CD4-positive, alpha-beta T cell (primary cell): ENCODE data around the gene ID4. TPM values are rescaled to one million over a fixed set of nuclear protein-coding genes. Genes with fewer than 3 reads are reported as not detected.

Experiments used
- ATAC-seq: fragments of 200-7000 bp; cut with Tn5 transposase; one replicate; pipeline ENCODE4 v1.10.0; 2022; ENCODE audit warnings: mild to moderate bottlenecking; ENCODE audit not compliant: poor library complexity
- CTCF ChIA-PET: fragments of 350-600 bp; sonication (Branson Sonifier 250); formaldehyde crosslinking; loops from one replicate; lab custom pipeline; 2021; ENCODE audit warnings: antibody characterized with exemption, inconsistent platforms; lab: Charles Lee
- POLR2A ChIA-PET: fragments of 350-600 bp; sonication (Branson Sonifier 250); formaldehyde crosslinking; loops from one replicate; lab custom pipeline; 2021; ENCODE audit warnings: antibody characterized with exemption, inconsistent platforms; lab: Charles Lee
- DNase-seq, 14 experiments: peaks; one replicate each; pipeline ENCODE4 v3.0.0-alpha.2; 2013 to 2020; ENCODE audit warnings: mixed read lengths in 2 of 14
- H3K27ac ChIP-seq, 2 donors: one replicate each; pipeline versions ENCODE4 v1.5.1 to v1.7.0; 2013; ENCODE audit warnings: low read length in 2 of 2, low read depth in 1 of 2, mild to moderate bottlenecking in 1 of 2
- H3K27me3 ChIP-seq, 2 experiments: 1 replicate in 1 of 2; 2 replicates in 1 of 2; pipeline versions ENCODE4 v1.6.1 to v1.7.0; 2013; ENCODE audit warnings: low read length in 2 of 2, control low read depth in 1 of 2, mild to moderate bottlenecking in 1 of 2, moderate library complexity in 1 of 2; ENCODE audit not compliant: insufficient read depth in 2 of 2, control insufficient read depth in 1 of 2
- H3K36me3 ChIP-seq: one replicate; pipeline ENCODE4 v1.6.1; 2013; ENCODE audit warnings: low read length, control low read depth; ENCODE audit not compliant: insufficient read depth
- H3K4me1 ChIP-seq: one replicate; pipeline ENCODE4 v1.6.1; 2013; ENCODE audit warnings: low read length, control low read depth; ENCODE audit not compliant: insufficient read depth
- H3K4me3 ChIP-seq: one replicate; pipeline ENCODE4 v1.5.1; 2013; ENCODE audit warnings: mild to moderate bottlenecking, low read length, moderate library complexity
- H3K9me3 ChIP-seq, 2 experiments: 1 replicate in 1 of 2; 2 replicates in 1 of 2; pipeline versions ENCODE4 v1.6.1 to v1.7.0; 2013; ENCODE audit warnings: low read length in 2 of 2, mild to moderate bottlenecking in 2 of 2, control low read depth in 1 of 2, moderate library complexity in 1 of 2; ENCODE audit not compliant: control insufficient read depth in 1 of 2, insufficient read depth in 1 of 2
- H3K27ac Mint-ChIP-seq: one replicate; pipeline ENCODE4 v1.8.0; 2020; ENCODE audit warnings: mixed read lengths
- H3K27me3 Mint-ChIP-seq: one replicate; pipeline ENCODE4 v1.8.0; 2021; ENCODE audit warnings: mixed read lengths
- H3K36me3 Mint-ChIP-seq: one replicate; pipeline ENCODE4 v1.8.0; 2021; ENCODE audit warnings: low read depth, mixed read lengths
- H3K4me1 Mint-ChIP-seq: one replicate; pipeline ENCODE4 v1.8.0; 2021; ENCODE audit warnings: low read depth, mixed read lengths
- H3K4me3 Mint-ChIP-seq: one replicate; pipeline ENCODE4 v1.8.0; 2020; ENCODE audit warnings: mild to moderate bottlenecking, mixed read lengths
- H3K9me3 Mint-ChIP-seq: one replicate; pipeline ENCODE4 v1.8.0; 2020; ENCODE audit warnings: mixed read lengths
- intact Hi-C, 2 experiments: fragments of 100-400 bp; cut with DNase I in 1 of 2; cut with micrococcal nuclease in 1 of 2; formaldehyde crosslinking; loops; one replicate each; pipeline versions ENCODE4 v1.15.1 to v1.9.0; 2023 to 2025; cut with DNase I, micrococcal nuclease
- polyA plus RNA-seq, 2 donors: library from polyadenylated mRNA; unstranded; fragments of 120-200 nt; gene quantifications; one replicate each; pipeline ENCODE4 v1.2.1, GENCODE V29; 2013
- total RNA-seq, 174 experiments: library from RNA in 2 of 174; stranded (reverse) in 2 of 174; gene quantifications; one replicate each; pipeline ENCODE4 v1.2.3 and lab custom pipeline; 2021 to 2026
- TF ChIP-seq, protein P1 (sequence below): fragments of 200-600 bp; IDR thresholded peaks from one replicate; pipeline ENCODE4 v1.8.0; 2022; ENCODE audit warnings: antibody characterized with exemption, mild to moderate bottlenecking

Gene ID4, protein sequence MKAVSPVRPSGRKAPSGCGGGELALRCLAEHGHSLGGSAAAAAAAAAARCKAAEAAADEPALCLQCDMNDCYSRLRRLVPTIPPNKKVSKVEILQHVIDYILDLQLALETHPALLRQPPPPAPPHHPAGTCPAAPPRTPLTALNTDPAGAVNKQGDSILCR
- not detected for total RNA-seq
- not detected for polyA plus RNA-seq (2013, experiment 1 of 2)
- polyA plus RNA-seq (2013, experiment 2 of 2), result 0.10 TPM
- total RNA-seq (lab: John Stamatoyannopoulos, UW), result 0 to 0.17 (median 0) reads per million in 172 experiments

DNA sequence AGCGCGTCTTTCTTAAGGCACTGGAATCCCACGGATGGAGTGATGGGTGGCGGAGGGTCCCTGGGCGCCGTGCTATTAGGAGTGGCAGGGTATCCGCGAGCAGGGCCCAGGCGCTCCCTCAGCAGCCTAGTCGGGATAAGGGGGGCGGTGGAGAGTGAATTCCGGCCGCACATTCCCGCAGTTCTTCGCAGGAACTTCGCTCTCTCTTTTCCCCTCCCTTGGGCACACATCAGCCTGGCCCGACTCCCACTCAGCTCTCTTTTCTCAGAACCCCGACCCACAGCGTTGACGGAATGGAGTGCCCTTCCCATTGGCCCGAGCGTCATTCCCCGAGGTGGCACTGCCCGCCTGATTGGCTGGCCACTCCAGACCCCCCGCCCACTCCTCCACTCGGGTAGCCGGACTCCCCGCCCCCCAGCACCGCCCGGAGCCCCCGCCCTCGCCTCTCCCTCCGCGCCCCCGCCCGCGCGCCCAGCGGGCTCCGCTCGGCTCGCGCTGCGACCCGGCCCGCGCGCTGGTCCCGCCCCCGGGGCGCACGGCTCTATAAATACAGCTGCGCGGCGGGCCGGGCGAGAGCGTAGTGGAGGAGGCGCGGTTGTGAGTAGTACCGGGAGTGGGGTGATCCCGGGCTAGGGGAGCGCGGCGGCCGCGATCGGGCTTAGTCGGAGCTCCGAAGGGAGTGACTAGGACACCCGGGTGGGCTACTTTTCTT lies at the start of gene ID4:
ID4 (plus strand) TSS at position 572 of the 712 bp plus-strand sequence. CDS start 385 bp downstream, outside the sequence.
- TF ChIP-seq, protein P1, sequence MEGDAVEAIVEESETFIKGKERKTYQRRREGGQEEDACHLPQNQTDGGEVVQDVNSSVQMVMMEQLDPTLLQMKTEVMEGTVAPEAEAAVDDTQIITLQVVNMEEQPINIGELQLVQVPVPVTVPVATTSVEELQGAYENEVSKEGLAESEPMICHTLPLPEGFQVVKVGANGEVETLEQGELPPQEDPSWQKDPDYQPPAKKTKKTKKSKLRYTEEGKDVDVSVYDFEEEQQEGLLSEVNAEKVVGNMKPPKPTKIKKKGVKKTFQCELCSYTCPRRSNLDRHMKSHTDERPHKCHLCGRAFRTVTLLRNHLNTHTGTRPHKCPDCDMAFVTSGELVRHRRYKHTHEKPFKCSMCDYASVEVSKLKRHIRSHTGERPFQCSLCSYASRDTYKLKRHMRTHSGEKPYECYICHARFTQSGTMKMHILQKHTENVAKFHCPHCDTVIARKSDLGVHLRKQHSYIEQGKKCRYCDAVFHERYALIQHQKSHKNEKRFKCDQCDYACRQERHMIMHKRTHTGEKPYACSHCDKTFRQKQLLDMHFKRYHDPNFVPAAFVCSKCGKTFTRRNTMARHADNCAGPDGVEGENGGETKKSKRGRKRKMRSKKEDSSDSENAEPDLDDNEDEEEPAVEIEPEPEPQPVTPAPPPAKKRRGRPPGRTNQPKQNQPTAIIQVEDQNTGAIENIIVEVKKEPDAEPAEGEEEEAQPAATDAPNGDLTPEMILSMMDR, result no peak
- H3K9me3 Mint-ChIP-seq, result no peaks in the 10 kb centered on the region
- H3K27ac ChIP-seq, result no peak within 1 kb of the TSS
- no peaks in the 10 kb centered on the region for H3K36me3 ChIP-seq
- no peak within 1 kb of the TSS for H3K27ac Mint-ChIP-seq
- H3K4me1 ChIP-seq, result no peaks in the 10 kb centered on the region
- intact Hi-C loops, result no loop called here
- no peak for ATAC-seq
- ChIA-PET CTCF (no interaction called here), POLR2A (no interaction called here)
- H3K9me3 ChIP-seq, result peaks cover 0 to 19% of the 10 kb centered on the region in 2 experiments
- H3K4me3 Mint-ChIP-seq, result no peak within 1 kb of the TSS
- H3K36me3 Mint-ChIP-seq, result no peaks in the 10 kb centered on the region
- peaks cover 6% of the 10 kb centered on the region for H3K4me1 Mint-ChIP-seq
- H3K27me3 ChIP-seq, result peaks cover 30 to 36% of the 10 kb centered on the region in 2 experiments
- H3K4me3 ChIP-seq, result no peak within 1 kb of the TSS
- no peak for DNase-seq
- H3K27me3 Mint-ChIP-seq, result peaks cover 79% of the 10 kb centered on the region

DNA sequence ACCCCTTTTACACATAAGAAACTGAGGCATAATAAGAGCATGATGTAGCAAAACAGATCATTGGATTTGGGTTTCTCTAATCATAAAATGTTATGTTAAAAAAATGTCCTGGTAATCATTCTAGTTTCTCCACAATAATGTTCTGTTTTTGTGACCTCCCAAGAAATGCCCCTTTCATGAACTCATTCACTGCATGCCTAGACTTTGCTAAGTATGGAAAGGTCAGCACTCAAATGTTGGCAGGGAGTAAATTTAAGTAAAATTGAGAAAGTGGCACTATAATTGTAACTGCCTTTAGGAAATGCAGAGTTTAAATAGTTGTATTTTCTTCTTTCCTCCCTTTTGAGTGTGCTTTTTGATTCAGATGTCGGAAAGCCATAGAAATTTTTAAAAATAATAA lies 48.5 kb upstream of the ID4 start:
- Histone ChIP-seq H3K36me3 (no peaks in the 10 kb centered on the region), H3K27me3 (no peaks in the 10 kb centered on the region), H3K9me3 (peaks cover 0 to 4% of the 10 kb centered on the region in 2 experiments), H3K4me3 (no peak overlapping the region), H3K27ac (no peak overlapping the region), H3K4me1 (no peaks in the 10 kb centered on the region)
- CTCF ChIA-PET, result no interaction called here
- Mint-ChIP-seq H3K27me3 (no peaks in the 10 kb centered on the region), H3K4me3 (no peak overlapping the region), H3K9me3 (peaks cover 2% of the 10 kb centered on the region), H3K4me1 (no peaks in the 10 kb centered on the region), H3K36me3 (no peaks in the 10 kb centered on the region), H3K27ac (no peak overlapping the region)
- ATAC-seq, result no peak
- DNase-seq, result no peak
- intact Hi-C loops, result no loop called here
- TF ChIP-seq, protein P1, result no peak
- POLR2A ChIA-PET, result no interaction called here

DNA sequence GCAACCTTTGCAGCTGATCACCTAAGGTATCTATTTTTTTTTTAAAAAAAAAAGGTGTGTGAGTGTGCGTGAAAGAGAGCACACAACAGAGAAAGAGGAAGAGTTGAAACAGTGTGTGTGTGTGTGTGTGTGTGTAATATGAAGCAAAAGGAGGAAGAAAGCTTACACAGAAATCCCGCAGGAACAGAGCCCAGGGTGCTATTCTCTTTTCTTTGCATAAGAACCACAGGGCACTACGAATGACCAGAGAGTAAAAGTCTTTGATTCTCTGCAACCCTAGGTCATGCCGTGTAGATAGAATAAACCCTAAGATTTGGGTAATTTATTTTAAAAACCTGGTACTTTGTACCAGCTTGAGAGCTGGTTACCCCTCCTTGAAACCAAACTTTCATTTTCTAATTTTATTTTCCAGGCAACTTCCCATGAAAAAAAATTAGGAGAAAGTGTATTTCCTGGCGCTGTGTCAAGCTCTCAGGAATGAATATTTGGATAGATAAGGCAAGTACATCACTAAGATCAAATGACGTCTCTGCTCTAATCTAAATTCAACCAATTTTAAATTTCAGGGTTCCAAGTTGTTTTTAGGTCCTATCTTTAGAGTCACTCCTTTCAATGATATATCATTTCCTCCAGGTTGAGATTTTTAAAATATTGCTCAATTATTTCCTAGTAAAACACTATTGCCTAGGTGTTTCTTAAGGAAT lies 47.9 kb upstream of the ID4 start:
- peaks cover 2% of the 10 kb centered on the region for H3K9me3 Mint-ChIP-seq
- H3K4me3 Mint-ChIP-seq, result no peak overlapping the region
- intact Hi-C loops, result no loop called here
- no peaks in the 10 kb centered on the region for H3K36me3 Mint-ChIP-seq
- H3K4me3 ChIP-seq, result no peak overlapping the region
- POLR2A ChIA-PET, result no interaction called here
- no peak for DNase-seq
- CTCF ChIA-PET, result no interaction called here
- ATAC-seq, result no peak
- peaks cover under 1 to 5% of the 10 kb centered on the region in 2 experiments for H3K9me3 ChIP-seq
- no peak overlapping the region for H3K27ac Mint-ChIP-seq
- H3K4me1 Mint-ChIP-seq, result no peaks in the 10 kb centered on the region
- no peaks in the 10 kb centered on the region for H3K27me3 Mint-ChIP-seq
- TF ChIP-seq, protein P1, result no peak
- no peak overlapping the region for H3K27ac ChIP-seq
- no peaks in the 10 kb centered on the region for H3K27me3 ChIP-seq
- no peaks in the 10 kb centered on the region for H3K36me3 ChIP-seq
- no peaks in the 10 kb centered on the region for H3K4me1 ChIP-seq
